NCI-H1417 (cell line): ENCODE data around the gene EXD3.
"Not testable (repeated sequence)": the region's sequence is repeated elsewhere in the genome, so short reads cannot be mapped to it uniquely, and the experiment has no call there.

Source experiments
- DNase-seq, 3 experiments: peaks; one replicate each; lab custom pipeline; 2025; lab: John Stamatoyannopoulos, UW

The EXD3 gene

DNA sequence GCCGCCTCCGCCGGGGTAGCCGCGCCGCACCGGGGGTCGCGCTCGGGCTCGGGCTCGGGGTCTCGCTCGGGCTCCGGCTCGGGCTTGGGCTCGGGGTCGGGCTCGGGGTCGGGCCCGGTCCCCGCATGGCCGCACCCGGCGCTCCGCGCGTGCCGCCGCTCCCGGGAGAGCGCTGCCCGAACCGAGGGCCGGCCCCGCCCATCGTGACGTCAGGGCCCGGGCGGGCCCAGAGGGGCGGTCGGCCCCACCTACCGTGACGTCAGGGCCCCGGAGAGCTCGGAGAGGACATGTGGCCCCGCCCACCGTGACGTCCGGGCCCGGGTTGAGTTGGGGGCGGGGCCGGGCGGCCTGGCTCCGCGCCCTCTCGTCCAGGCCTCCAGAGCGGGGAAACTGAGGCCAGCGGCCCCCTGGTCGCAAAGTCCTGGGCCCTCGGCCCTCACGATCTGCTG is 36.2 kb upstream of the EXD3 start, which contains the start of gene NSMF:
Gene NSMF, minus strand, starts transcription at position 183 of the 449 bp plus-strand sequence. CDS start 232 bp downstream, outside the sequence.
- DNase-seq = peak; percentile 84 to 94 (median 93)

DNA sequence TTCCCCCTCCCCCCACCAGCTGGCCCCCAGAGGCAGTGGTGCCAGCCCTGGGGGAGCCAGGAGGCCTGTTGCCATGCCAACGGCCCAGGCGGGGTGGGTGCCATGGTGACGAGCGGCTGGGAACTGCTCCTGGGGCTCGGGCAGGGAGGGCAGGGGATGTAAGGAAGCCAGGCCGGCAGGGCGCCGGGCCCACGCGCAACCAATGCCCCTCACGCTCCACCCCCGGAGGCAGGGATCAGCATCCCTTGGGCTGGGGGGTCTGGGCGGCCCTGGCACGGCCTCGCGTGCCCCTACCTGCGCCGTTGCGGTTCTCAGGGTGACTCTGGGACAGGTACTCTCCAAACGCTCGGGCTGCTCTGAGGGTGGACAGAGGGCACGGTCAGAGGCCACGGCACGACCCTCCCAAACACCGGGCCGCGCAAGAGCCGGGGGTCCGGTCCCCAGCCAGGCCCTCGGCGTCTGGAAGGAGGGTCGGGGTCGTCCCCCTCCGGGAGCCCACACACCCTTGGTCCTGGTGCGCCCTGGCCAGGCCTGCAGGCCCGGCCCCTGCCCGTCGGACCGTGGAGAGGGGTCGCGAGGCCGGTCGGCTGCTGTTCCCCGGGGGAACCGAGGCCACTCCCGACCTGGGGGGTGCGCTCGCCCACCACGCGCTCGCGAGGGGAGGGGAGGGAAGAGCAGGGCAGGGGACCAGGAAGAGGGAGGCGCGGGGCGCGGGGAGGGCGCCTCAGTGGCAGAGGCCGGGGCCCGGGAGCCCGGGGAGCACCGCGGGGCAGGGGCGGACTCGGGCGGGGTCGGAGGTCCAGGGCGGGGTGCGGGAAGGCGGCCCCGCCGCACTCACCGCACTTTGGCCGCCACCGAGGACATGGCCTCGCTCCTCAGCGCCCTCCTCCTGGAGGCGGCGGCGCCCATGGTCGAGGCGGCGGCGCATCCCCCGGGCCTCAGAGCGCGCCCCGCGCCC is 35.5 kb upstream of the EXD3 start:
- DNase-seq = peak in 2 of 3 experiments; percentile 88 to 95

DNA sequence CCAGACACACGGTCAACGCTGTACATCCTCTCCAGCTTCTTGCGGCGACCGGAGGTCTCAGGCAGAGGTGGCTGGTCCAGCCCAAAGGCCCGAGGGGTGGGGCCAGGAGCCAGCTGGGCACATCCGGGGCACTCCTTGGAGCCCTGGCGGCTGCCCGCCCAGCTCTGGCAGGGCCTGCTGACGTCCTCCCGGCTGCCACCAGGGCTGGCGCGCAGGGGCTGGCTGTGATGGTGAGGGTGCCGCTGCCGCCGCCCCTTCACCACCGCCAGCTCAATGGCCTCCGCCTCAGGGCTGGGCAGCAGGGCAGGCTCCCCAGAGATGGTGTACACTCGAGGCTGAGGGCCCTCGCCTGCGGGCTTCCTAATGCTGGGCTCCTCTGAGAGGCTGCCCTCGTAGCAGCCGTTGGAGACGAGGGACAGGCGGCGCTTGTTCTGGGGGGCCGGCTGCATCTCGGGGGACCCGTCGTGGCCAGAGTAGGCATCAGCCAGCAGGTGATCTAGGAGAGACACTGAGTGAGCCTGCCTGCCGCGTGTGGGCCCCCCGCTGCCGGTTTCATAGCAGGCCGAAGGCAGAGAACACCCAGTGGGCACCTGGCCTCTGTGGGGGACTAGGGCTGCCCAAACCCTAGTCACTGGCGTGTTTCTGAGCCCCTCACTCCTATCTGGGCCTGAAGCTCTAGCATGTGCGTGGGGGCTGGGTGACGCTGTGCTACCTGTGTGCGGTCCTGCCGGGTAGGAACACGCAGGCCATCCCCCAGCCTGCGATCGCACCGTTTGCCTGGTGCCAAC is 34.6 kb upstream of the EXD3 start:
- peak in 1 of 3 experiments; percentile 75 for DNase-seq

DNA sequence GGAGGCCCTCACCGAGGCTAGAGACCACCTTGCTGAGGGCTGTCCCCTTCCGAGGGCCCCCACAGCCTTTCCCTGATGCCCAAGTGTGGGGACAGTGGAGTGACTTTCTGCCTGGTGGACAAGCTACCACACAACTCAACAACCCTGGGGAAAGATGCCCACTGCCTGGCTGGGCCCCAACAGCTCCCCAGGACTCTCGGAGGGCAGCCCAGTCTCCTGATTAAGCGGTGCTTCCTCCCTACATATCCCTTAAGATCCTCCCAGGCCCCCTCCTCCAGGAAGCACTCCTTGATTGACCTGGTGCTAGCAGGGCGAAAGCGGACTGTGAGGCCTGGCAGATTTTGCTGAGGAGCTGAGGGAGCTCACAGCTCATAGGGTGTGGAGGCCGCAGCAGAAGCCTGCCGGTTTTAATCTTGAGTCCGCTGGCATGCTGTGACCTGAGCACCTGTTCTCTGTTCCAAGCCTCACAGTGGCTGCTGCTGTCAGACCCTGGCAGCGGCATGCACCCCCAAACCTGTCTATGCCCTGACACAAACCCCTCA is 34.0 kb upstream of the EXD3 start:
- DNase-seq = no peak

DNA sequence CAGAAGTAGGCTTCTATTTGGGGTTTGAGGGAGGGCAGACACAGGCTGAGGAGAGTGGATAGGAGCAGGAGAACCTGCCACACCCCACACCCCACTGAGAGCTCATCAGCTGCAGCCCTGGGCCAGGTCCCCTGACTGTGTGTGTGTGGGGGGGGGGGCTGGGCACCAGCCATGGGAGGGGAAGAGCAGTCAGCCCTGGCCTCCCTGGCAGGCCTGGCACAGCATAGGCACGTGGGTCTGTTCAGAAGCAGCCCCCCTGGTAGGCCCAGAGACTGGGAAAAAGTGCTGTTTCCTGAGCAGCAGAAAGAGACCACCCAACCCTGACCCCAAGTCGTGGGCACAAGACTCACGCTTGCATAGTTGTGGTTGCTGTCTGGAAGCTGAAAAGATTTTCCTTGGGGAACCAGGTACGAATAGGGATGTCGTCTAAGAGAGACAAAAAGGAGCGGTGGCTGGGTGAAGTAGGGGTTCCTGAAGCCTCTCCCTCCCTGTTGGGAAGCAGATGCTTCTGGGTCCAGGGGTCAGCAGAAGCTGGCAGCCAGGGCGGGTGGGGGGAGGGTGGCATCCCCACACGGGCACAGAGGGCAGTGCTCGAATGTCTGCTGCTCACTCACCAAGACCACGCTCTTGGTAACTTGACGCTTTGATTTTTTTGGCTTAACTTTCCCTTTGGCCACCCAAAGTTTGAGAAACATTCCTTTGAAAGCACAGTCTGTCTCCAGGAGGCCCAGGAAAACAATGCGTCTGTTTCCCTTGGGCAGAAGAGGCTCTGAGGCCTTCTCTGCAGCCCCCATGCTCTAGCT is 33.3 kb upstream of the EXD3 start:
- DNase-seq = no peak

DNA sequence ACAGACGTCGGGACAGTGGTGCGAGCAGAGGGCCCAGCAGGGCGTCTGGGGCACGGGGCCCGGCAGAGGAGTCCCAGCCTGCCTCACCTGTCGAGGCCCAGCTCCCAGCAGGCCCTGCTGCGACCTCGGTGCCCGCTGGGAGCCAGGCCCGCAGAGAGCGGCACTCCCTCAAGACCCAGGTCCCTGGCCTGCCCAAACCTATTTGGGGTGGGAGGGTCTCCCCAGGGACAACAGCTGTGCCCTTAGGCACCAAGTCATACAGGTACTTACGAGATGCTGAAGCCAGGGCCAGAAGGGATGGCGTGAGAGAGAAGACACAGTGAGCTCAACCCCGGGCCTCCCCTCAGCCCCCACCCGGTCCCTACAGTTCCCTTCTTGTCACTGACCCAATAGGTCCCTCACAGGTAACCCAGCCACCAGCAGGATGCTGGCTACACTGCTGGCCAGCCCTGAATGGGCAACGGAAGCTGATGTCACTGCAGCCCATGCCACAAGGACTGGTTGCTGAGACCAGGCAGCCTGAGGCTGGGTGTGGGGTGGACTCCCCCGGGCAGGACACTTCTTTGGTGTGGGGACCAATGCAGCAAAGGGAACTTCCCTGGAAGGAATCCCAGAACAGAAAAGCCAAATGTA is 32.5 kb upstream of the EXD3 start:
- DNase-seq = no peak

DNA sequence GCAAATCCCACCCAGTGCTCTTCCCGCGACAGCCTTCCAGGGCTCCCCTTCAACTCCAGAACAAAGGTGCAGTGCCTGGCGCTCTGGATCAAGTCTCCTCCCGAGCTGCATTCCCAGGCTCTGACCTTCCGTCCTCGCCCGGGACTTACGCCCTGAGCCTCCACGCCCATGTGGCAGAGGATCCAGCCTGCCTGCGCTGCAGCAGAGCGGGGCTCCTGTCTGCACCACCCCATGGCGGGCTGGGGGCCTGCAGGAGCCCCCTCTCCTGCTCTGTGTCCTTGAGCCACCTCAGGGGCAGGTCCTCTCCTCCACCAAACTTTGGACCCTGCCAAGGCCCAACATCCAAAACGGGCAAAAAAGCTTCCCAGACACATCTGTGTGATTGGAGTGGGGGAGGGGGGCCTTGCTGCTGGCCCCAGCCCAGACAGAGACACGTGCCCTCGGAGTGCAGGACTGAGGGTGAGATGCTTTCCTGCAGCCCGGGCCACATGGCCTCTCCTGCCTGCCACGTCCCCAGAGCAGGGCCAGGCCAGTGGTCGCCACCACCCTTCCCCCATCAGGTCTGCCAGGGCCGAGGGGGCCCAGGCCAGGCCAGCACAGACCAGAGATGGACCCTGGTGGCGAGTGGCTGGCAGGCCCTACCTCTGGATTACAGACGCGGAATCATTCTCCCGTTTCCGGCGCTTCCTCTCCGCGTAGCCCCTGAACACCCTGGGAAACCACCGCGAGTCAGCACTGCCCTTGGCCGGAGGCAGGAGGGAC is 31.8 kb upstream of the EXD3 start:
- no peak for DNase-seq

DNA sequence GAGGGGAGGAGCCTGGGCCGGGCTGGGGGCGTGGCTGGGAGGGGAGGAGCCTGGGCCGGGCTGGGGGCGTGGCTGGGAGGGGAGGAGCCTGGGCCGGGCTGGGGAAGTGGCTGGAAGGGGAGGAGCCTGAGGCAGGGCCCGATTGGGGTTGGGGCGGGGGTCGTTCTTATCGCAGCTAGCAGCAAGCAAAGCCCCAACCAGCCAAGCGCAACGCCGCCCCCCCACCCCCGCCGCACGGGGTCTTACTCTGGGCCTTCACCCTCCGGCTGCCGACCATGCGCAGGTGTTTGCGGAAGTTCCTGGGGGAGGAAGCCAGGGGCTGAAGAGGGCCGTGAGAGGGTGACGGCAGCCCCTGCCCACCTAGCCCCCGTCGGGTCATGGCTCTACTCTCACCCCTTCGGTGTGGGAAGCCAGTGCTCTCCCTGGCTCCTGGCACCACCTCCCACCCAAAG is 31.2 kb upstream of the EXD3 start:
- DNase-seq = no peak

DNA sequence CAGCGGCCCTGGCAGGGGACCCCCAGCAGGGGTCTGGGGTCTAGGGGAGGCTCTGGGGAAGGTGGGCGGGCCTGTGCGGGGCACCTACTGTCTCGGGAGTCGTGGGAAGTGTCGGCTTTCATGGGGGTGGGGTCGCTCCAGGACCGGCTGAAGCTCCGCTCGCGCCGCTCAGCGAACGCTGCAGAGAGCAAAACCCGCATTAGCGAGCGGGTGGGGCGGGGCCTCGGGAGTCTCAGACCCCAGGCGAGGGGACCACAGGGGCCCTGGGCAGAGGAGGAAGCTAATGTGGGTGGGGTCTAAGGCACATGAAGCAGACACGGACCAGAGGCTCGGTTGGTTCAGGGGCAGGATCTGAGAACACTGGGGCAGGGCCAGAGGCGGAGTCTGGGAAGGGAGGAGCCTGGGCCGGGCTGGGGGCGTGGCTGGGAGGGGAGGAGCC is 30.7 kb upstream of the EXD3 start:
- peak in 1 of 3 experiments; percentile 27 for DNase-seq

DNA sequence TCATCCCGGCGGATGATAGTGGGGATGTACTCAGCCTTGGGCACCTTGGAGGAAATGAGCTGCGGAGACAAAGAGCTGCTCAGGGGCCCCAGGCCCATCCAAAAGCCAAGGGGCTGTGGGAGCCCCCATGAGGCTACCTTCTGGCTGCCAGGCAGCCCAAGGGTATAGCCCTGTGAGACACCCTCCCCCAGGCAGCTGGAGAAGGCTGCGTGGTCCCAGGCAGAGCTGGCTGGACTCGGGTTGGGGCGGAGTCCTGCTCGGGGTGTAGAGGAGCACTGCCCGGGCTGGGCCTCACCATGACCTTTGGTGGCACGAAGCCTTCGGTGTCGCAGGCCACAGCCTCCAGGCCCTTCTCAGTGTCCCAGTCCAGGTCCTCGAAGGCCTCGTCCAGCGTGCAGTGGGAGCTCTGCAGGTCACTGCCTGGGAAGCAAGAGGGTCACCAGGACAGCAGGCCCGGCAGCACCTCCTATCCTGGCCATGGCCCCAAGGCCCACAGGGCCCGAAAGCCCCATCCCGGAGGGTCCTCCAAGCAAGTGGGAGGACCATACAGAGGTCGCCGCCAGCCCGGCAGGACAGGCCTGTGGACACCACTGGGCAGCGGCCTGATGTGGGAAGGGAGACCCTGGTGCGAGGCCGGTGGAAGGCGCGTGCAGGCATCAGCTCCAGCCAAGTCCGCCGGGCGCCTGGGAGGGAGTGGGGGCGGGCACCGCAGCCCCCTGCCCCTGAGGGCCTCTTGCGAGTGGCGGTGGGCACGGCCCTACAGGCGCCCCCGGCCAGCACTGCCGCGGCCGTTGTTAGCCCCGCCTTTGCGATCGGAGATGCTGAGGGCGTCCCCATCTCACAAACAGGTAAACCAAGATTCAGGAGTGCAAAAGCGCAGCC is 30.0 kb upstream of the EXD3 start:
- DNase-seq = no peak

DNA sequence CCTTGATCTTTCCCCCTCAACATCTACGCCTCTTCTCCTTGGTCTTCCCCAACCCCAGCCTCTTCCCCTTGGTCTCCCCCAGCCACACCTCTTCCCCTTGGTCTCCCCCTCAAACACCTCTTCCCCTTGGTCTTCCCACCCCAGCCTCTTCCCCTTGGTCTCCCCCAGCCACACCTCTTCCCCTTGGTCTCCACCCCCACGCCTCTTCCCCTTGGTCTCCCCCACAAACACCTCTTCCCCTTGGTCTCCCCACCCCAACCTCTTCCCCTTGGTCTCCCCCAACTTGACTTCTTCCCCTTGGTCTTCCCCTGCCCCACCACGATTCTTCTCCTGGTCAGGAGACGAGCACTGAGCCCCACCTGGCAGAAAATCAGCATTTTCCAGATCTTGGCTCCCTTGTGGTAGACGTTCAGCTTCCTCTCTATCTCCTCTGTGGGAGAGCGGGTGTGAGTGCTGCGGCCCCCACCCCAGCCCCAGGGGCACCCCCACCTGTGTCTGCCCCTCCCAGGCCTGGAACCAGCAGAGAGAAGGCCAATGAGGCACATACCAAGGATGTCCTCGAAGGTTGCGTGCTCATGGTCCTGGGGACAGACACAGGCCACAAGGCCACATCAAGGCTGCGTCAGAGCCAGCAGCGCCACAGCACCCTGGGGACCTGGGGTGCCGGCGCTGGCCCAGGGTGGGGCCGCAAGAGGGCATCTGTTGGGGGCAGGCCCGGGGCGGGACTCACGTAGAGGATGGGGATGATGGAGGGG is 29.2 kb upstream of the EXD3 start:
- DNase-seq = no peak

DNA sequence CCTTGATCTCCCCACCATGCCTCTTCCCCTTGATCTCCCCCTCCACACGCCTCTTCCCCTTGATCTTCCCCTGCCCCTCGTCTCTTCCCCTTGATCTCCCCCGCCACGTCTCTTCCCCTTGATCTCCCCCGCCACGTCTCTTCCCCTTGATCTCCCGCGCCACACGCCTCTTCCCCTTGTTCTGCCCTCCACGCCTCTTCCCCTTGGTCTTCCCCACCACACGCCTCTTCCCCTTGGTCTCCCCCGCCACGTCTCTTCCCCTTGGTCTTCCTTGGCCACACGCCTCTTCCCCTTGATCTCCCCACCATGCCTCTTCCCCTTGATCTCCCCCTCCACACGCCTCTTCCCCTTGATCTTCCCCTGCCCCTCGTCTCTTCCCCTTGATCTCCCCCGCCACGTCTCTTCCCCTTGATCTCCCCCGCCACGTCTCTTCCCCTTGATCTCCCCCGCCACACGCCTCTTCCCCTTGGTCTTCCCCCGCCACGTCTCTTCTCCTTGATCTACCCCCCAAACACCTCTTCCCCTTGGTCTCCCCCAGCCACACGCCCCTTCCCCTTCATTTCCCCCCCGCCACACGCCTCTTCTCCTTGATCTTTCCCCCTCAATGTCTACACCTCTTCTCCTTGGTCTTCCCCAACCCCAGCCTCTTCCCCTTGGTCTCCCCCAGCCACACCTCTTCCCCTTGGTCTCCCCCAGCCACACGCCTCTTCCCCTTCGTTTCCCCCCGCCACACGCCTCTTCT is 28.5 kb upstream of the EXD3 start:
- not testable (repeated sequence) for DNase-seq

DNA sequence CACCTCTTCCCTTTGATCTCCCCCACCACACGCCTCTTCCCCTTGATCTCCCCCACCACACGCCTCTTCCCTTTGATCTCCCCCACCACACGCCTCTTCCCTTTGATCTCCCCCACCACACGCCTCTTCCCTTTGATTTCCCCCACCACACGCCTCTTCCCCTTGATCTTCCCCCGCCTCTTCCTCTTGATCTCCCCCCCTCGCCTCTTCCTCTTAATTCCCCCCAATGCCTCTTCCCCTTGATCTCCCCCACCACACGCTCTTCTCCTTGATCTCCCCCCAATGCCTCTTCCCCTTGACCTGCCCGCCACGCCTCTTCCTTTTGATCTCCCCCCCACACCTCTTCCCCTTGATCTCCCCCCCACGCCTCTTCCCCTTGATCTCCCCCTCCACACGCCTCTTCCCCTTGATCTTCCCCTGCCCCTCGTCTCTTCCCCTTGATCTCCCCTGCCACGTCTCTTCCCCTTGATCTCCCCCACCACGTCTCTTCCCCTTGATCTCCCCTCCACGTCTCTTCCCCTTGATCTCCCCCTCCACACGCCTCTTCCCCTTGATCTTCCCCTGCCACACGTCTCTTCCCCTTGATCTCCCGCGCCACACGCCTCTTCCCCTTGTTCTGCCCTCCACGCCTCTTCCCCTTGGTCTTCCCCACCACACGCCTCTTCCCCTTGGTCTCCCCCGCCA is 27.7 kb upstream of the EXD3 start:
- DNase-seq = not testable (repeated sequence)

DNA sequence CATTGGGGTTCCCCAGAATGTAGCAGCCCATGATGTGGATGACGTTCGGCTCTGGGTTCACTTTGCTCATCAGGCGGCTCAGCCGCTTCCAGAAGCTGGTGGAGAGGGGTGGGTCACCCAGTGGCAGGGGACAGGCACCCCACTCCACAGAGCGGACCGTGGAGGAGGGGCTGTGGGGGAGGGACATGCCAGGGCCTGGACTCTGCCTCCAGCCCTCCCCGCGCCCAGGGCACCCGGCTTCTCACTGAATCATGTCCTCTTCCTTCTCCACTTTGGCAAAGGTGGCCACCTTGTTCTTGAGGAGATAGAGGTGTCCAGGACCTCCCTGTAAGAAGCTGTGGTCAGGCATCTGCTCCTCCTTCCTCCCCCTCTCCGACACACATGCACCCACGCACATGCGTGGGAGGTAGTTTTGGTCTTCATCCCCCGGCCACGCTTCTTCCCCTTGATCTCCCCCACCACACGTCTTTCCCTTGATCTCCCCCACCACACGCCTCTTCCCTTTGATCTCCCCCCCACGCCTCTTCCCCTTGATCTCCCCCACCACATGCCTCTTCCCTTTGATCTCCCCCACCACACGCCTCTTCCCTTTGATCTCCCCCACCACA is 27.1 kb upstream of the EXD3 start:
- DNase-seq = no peak

DNA sequence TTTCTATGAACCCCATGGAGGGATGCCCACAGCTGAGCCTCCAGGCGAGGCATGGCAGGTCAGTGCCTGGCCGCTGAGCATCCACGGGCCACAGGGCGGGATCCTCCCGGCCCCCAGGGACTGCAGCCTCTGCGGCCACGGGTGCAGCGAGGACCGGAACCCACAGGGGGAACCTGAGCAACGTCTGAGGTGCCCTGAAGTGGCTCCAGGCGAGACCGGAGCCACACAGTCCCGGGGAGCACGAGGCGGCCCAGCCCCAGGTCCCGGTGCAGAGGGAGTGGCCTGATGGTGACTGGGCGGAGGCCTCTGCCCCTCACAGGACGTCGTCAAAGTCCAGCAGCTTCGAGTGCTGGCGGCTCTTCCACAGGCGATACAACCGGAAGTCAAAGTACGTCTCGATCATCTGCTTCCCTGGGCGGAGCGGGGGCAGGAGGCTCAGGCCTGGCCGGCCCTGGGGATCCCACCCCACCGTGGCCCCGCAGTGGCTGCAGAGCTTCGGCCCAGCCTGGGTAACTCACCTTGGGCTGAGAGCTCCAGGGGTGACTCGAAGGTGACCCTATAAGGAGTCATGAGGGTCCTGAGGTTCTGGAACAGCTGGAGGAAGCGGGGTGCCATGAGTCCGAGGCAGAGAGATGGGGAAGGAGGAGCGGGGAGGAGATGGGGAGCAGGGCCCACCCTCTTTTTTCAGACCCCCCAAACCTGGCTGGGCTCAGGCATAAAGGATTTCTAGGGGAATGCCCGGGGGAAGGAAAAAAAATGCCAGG is 26.3 kb upstream of the EXD3 start:
- DNase-seq = no peak

DNA sequence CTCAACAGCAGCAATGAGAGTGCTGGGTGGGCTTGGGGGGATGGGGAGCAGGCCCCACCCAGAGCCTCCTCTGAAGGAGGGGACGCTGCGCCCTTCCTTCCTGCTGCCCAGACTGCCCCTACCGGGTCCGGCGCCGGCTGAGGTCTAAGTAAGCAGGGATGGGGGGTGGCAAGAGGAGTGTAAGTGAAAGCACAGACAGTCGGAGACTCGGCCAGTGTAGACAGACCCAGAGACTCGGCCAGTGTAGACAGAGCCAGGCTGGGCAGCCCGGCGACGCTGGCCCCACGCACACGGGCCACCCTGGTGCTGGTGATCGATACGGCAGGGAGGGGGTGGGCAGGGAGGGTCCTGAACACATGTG is 25.6 kb upstream of the EXD3 start:
- no peak for DNase-seq
